AG10803 (cell line): ENCODE results near the gene CTNNA2.

Experiments used
- DNase-seq: peaks from one replicate; pipeline ENCODE4 v3.0.0; 2010; ENCODE audit warnings: low read depth
- H3K4me3 ChIP-seq: 2 replicates; pipeline ENCODE4 v1.5.1; 2011; ENCODE audit warnings: mild to moderate bottlenecking, low read length, control low read depth
- CTCF ChIP-seq: conservative IDR thresholded peaks from 2 replicates; pipeline ENCODE4 v1.5.1; 2011; ENCODE audit warnings: mild to moderate bottlenecking, low read length, control low read depth, inconsistent platforms

Gene CTNNA2

GRCh38 chr2:79820281-79820680 is 307.4 kb downstream of the CTNNA2 start:
- H3K4me3 ChIP-seq, result no peak overlapping the region
- no peak for TF ChIP-seq CTCF
- no peak for DNase-seq

- TF ChIP-seq CTCF, result no peak
- H3K4me3 ChIP-seq, result no peak overlapping the region
- DNase-seq, result no peak
Observed at GRCh38 chr2:79822136-79822535, 309.3 kb downstream of the CTNNA2 start.

- peak; percentile 2 for DNase-seq
- TF ChIP-seq CTCF, result no peak
- no peak overlapping the region for H3K4me3 ChIP-seq
Observed at GRCh38 chr2:79824086-79824786, 311.4 kb downstream of the CTNNA2 start.

GRCh38 chr2:79827881-79828280 is 315.0 kb downstream of the CTNNA2 start:
- DNase-seq, result no peak
- TF ChIP-seq CTCF, result no peak
- H3K4me3 ChIP-seq, result no peak overlapping the region

- DNase-seq, result no peak
- TF ChIP-seq CTCF, result no peak
- no peak overlapping the region for H3K4me3 ChIP-seq
Observed at GRCh38 chr2:79830501-79830900, 317.6 kb downstream of the CTNNA2 start.

- no peak overlapping the region for H3K4me3 ChIP-seq
- DNase-seq, result no peak
- no peak for TF ChIP-seq CTCF
Observed at GRCh38 chr2:79831961-79832360, 319.1 kb downstream of the CTNNA2 start.

- TF ChIP-seq CTCF, result no peak
- H3K4me3 ChIP-seq, result no peak overlapping the region
- DNase-seq, result peak; percentile 38
Observed at GRCh38 chr2:79832511-79833234, 319.8 kb downstream of the CTNNA2 start.
